Activated B cell treated with CpG ODN at 0.5 μM for 24 hours (primary cell): ENCODE data around the gene SEPTIN5. TPM values are rescaled to one million over a fixed set of nuclear protein-coding genes. Genes with fewer than 3 reads are reported as not detected.

Source experiments
- ATAC-seq: fragments of 200-7000 bp; cut with Tn5 transposase; one replicate; pipeline ENCODE4 v1.10.0; 2021; ENCODE audit warnings: low read depth, mild to moderate bottlenecking, moderate library complexity
- CTCF ChIA-PET: fragments of 350-600 bp; sonication (Branson Sonifier 250); formaldehyde crosslinking; loops from one replicate; lab custom pipeline; 2021; ENCODE audit warnings: antibody characterized with exemption; lab: Charles Lee
- POLR2A ChIA-PET: fragments of 350-600 bp; sonication (Branson Sonifier 250); formaldehyde crosslinking; loops from one replicate; lab custom pipeline; 2021; ENCODE audit warnings: antibody characterized with exemption; lab: Charles Lee
- DNase-seq: peaks from one replicate; pipeline ENCODE4 v3.0.0; 2022
- H3K27ac Mint-ChIP-seq: one replicate; pipeline ENCODE4 v1.8.0; 2020; ENCODE audit warnings: mixed read lengths
- H3K27me3 Mint-ChIP-seq: one replicate; pipeline ENCODE4 v1.8.0; 2021; ENCODE audit warnings: mixed read lengths
- H3K36me3 Mint-ChIP-seq: one replicate; pipeline ENCODE4 v1.8.0; 2021; ENCODE audit warnings: low read depth, mixed read lengths
- H3K4me1 Mint-ChIP-seq: one replicate; pipeline ENCODE4 v1.8.0; 2021; ENCODE audit warnings: mixed read lengths
- H3K4me3 Mint-ChIP-seq: one replicate; pipeline ENCODE4 v1.8.0; 2020; ENCODE audit warnings: mild to moderate bottlenecking, mixed read lengths
- H3K9me3 Mint-ChIP-seq: one replicate; pipeline ENCODE4 v1.8.0; 2020; ENCODE audit warnings: mixed read lengths
- intact Hi-C: fragments of 100-400 bp; cut with micrococcal nuclease; formaldehyde crosslinking; loops from one replicate; pipeline ENCODE4 v1.15.1; 2024
- total RNA-seq: library from RNA; stranded (reverse); gene quantifications from 2 replicates; pipeline ENCODE4 v1.2.3, GENCODE V29; 2022
- TF ChIP-seq, protein P1 (sequence below): fragments of 200-600 bp; IDR thresholded peaks from one replicate; pipeline ENCODE4 v1.8.0; 2022; ENCODE audit warnings: antibody characterized with exemption, mild to moderate bottlenecking

SEPTIN5 gene
- total RNA-seq, 1 donor from 2014 or later: not detected

DNA sequence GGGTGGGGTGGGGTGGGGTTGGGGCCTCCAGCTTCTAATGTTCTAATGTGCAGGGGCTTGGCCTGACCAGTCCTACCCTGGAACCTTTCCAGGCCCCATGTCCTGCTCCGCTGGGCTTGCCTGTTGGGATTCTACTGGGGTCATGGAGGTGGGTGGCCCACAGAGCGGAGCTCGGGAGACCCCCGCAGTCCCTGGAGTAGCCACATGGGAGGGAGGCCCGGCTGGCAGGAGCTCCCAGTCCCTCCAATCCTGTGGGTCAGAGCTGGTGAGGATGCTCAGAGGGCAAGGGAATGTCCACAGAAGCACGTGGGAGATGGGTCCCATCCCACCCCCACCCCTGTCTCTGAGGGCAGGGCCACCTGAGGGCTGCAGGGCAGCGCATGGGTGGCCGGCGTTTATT lies 2.9 kb downstream of the SEPTIN5 start:
- Mint-ChIP-seq H3K36me3 (no peaks in the 10 kb centered on the region), H3K27me3 (peaks cover 42% of the 10 kb centered on the region), H3K27ac (no peak overlapping the region), H3K4me1 (peaks cover 11% of the 10 kb centered on the region), H3K9me3 (no peaks in the 10 kb centered on the region), H3K4me3 (peak overlapping the region; percentile 78)
- TF ChIP-seq, protein P1, sequence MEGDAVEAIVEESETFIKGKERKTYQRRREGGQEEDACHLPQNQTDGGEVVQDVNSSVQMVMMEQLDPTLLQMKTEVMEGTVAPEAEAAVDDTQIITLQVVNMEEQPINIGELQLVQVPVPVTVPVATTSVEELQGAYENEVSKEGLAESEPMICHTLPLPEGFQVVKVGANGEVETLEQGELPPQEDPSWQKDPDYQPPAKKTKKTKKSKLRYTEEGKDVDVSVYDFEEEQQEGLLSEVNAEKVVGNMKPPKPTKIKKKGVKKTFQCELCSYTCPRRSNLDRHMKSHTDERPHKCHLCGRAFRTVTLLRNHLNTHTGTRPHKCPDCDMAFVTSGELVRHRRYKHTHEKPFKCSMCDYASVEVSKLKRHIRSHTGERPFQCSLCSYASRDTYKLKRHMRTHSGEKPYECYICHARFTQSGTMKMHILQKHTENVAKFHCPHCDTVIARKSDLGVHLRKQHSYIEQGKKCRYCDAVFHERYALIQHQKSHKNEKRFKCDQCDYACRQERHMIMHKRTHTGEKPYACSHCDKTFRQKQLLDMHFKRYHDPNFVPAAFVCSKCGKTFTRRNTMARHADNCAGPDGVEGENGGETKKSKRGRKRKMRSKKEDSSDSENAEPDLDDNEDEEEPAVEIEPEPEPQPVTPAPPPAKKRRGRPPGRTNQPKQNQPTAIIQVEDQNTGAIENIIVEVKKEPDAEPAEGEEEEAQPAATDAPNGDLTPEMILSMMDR: no peak
- POLR2A ChIA-PET: no interaction called here
- intact Hi-C loops: loop anchor here (5.0 kb wide), 1 partner anchor 240 kb away; the partner anchor contains the start of genes CDC45 and UFD1
- DNase-seq (no peak), ATAC-seq (no peak)
- CTCF ChIA-PET: no interaction called here

DNA sequence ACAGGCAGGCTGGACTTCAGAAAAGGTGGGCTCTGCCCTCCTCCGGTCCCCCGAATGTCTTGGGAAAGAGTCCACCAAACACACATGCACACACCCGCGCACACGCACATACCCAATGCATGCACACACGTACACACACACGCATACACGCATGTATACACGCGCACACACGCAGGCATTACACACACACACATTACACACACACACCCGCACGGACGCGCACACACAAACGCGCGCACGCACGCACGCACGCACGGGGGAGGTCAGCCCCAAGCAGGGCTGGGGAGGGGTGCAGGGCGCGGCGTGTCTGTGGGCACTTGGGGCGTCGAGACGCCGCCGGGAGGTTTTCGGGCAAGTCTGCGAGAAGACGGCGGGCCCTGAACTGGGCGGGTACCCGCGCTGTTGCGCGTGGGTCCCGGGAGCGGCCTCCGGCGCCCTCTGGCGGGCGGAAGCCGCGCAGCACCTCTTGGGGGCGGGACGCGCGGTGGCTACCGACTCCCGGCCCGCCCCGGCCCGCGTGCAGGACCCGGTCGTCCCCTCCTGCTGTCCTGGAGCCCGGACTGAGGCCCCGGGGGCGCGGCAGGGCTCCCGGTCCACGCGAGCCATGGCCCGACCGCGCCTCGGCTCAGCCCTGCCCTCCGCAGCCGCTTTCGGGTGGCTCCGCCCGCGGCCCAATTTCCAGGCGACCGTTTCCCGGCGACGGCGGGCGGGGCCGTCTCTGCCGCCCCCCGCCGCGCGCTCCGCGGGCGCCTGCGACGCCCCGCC lies 3.6 kb downstream of the SEPTIN5 start:
- DNase-seq (peak; percentile 85), ATAC-seq (peak; percentile 97)
- Mint-ChIP-seq H3K9me3 (no peaks in the 10 kb centered on the region), H3K4me1 (peaks cover 11% of the 10 kb centered on the region), H3K27ac (no peak overlapping the region), H3K27me3 (peaks cover 44% of the 10 kb centered on the region), H3K36me3 (no peaks in the 10 kb centered on the region), H3K4me3 (peak overlapping the region; percentile 78)
- ChIA-PET CTCF (no interaction called here), POLR2A (no interaction called here)
- TF ChIP-seq, protein P1: peak; percentile 34
- intact Hi-C loops: loop anchor here (1.0 to 5.0 kb wide), 2 partner anchors 241 to 574 kb away; partner anchors contain the start of genes CDC45, ESS2 and UFD1

DNA sequence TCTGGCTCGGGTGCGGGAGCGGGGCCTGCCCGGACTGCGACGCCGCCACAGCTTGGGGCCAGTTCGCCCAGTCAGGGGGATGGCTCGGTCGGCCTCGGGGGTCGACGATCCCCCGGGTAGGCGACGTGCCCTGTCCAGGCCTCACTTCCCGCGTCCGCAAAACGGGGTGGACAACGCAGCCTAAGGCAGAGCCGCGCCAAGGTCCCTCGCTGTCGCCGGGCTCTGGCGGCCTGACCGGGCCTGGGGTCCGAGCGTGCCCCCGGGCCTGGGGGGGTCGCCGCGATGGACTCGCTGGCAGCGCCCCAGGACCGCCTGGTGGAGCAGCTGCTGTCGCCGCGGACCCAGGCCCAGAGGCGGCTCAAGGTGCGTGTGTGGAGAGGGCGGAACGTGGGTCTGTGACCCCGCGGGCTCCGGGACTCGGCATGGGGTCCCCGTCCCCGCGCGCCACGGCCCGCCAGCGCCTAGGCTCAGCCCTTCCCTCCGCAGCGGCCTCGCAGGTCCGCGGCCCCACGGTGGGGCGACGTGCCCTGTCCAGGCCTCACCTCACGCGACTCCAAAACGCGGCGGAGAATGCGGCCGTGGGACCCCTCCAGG lies 4.2 kb downstream of the SEPTIN5 start:
- H3K27ac Mint-ChIP-seq: no peak overlapping the region
- H3K4me1 Mint-ChIP-seq: peaks cover 16% of the 10 kb centered on the region
- ATAC-seq (no peak), DNase-seq (no peak)
- H3K4me3 Mint-ChIP-seq: peak overlapping the region; percentile 48
- POLR2A ChIA-PET: no interaction called here
- intact Hi-C loops: loop anchor here (1.0 to 5.0 kb wide), 2 partner anchors 241 to 574 kb away; partner anchors contain the start of genes CDC45, ESS2 and UFD1
- TF ChIP-seq, protein P1: no peak
- no peaks in the 10 kb centered on the region for H3K36me3 Mint-ChIP-seq
- H3K9me3 Mint-ChIP-seq: no peaks in the 10 kb centered on the region
- CTCF ChIA-PET: no interaction called here
- peaks cover 43% of the 10 kb centered on the region for H3K27me3 Mint-ChIP-seq

DNA sequence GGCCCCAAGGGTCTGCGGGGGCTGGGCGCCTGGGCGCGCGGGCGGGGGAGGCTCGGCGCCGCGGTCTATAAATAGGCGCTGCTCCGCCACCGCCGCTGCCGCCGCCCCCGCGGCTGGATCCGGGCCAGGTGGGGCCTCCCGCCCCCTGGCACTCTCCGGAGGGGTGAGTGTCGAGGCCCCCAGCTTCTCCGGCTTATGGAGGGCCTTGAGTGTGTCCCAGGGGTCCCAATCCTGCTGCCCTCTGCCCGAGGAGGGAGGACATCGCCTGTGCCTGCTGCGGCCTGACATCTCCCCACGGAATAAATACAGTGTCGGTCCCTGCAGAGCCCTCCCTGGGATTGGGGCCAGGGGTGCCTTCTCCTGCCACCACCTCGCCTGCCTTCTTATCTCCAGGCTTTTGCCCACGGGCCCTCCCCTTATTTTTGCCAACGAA lies 4.8 kb downstream of the SEPTIN5 start:
- ChIA-PET POLR2A (no interaction called here), CTCF (no interaction called here)
- TF ChIP-seq, protein P1: no peak
- Mint-ChIP-seq H3K9me3 (no peaks in the 10 kb centered on the region), H3K36me3 (no peaks in the 10 kb centered on the region), H3K4me3 (peak overlapping the region; percentile 65), H3K4me1 (peaks cover 15% of the 10 kb centered on the region), H3K27ac (no peak overlapping the region), H3K27me3 (peaks cover 41% of the 10 kb centered on the region)
- no peak for ATAC-seq
- intact Hi-C loops: loop anchor here (5.0 kb wide), 1 partner anchor 242 kb away; the partner anchor contains the start of genes CDC45 and UFD1
- no peak for DNase-seq

DNA sequence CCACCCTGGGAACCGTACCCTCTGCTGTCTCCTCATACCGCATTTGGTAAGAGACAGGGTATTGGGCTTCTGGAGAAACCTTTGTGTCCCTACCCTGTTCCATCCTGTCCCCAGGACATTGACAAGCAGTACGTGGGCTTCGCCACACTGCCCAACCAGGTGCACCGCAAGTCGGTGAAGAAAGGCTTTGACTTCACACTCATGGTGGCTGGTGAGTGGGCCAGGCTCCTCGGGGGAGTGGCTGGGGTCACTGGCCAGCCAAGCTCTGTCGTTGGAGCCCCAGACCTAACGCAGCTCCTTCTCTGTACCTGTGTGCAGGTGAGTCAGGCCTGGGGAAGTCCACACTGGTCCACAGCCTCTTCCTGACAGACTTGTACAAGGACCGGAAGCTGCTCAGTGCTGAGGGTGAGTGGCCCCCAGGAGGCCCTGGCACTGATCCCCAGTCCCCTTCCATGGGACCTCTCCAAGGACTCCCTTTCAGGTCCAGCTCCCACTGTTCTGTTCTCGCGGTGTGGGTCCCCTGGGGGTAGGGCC lies 5.3 kb downstream of the SEPTIN5 start:
- TF ChIP-seq, protein P1: no peak
- ATAC-seq: no peak
- Mint-ChIP-seq H3K4me1 (peaks cover 17% of the 10 kb centered on the region), H3K9me3 (no peaks in the 10 kb centered on the region), H3K4me3 (peak overlapping the region; percentile 65), H3K27me3 (peaks cover 43% of the 10 kb centered on the region), H3K36me3 (no peaks in the 10 kb centered on the region), H3K27ac (no peak overlapping the region)
- POLR2A ChIA-PET: no interaction called here
- intact Hi-C loops: loop anchor here (5.0 kb wide), 1 partner anchor 242 kb away; the partner anchor contains the start of genes CDC45 and UFD1
- DNase-seq: no peak
- CTCF ChIA-PET: interaction anchor here (0.7 kb wide), 1 partner anchor 580 kb away, joined by 3 read pairs; no protein-coding TSS in a partner anchor
